HG03196 (cell line): ENCODE data around the gene ZRANB2.

Source experiments
- ATAC-seq: cut with Tn5 transposase; IDR thresholded peaks from one replicate; pipeline ENCODE4 v1.9.1; 2021; ENCODE audit not compliant: unreplicated experiment

ZRANB2 gene

DNA sequence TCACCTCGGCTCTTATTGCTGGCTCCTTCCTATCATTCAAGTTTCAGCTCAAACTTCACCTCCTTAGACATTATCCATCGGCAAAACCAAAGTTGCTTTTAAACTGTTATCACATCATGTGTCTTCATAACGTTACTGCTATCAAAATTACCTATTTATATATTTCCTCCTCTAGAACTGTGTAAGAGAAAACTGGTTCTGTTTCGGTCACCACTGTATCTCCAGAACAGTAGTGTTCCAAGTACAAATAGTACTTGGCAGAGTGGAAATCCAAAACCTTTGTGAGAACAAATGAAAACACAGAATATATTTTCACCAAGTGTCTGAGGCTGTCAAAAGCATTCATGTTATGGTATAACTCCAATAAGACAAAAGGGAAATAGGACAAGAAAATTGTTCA is 9.1 kb downstream of the ZRANB2 start:
- ATAC-seq: no peak

DNA sequence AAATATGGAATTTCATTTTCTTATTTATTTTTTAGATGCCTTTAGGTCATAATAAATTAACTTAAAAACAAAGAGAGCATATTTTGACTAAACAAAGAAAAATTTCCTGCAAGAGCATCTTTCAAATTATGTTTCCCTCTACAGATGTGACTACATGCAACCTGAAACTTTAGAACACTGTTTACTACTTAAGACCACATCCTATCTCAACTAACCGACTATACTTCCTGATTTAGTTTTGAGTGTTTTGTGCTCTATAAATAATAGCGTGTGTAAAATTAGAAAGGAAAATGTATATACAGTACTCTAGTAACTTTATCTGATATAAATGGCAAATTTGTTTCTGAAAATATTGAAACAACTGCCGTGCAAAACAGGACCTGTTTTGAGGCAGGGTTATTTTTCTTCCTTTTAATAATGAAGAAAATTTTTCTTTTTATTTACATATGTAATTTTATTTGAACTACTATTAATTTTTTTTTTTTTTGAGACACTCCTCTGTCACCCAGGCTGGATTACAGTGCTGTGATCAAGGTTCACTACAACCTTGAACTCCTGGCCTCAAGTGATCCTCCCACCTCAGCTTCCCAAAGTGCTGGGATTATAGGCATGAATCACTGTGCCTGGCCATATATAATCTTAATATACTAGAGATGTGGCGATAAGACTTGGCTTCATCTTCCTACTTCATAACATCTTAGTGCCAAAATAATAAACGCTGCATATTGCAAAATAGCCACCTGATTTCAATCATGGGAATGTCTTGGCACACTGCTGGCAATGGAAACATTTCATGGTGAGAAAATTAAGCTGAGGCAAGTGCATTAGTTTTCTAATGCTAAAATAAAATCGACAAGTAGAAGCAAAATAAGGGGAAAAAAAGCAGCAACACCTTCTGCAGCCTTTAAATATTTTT is 12.3 kb downstream of the ZRANB2 start:
- ATAC-seq: peak; percentile 87

DNA sequence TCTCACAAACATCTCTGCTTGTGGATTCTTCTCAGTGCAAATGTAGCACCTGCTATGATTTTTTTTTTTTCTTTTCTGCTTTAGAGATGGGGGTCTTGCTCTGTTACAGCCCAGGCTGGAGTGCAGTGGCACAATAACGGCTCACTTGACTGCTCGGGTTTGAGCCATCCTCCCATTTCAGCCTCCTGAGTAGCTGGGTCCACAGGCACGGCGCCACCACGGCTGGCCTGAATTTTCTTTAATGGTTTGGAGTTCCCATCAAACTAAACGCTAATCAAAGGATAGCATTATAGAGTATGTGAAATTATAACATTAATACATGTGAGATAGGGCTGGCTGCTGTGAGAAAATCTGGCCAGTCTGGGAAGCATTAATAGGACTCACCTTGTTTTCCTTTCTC is 26.0 kb downstream of the ZRANB2 start:
- ATAC-seq: no peak

DNA sequence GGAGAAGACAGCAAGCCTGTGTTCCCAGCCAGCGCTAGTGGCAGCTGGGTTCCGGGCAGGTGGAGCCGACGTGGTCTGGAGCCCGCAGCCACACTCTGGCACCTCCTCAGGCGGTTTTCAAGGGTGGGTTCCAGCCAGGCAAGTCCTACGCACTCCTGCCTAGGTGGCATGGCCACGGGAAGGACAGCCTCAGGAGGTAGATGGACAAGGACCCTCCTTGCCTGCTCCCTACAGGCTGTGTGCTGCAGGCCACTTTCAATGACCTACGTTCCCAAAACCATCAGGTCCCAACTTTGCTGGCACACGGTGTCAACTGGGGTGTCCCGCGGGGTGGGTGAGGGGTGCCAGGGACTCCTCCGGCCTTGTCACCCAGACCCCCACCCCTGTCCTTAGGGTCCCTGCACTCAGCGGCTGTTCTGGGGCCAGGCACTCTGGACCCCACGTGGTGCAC is 26.5 kb downstream of the ZRANB2 start:
- ATAC-seq: no peak

DNA sequence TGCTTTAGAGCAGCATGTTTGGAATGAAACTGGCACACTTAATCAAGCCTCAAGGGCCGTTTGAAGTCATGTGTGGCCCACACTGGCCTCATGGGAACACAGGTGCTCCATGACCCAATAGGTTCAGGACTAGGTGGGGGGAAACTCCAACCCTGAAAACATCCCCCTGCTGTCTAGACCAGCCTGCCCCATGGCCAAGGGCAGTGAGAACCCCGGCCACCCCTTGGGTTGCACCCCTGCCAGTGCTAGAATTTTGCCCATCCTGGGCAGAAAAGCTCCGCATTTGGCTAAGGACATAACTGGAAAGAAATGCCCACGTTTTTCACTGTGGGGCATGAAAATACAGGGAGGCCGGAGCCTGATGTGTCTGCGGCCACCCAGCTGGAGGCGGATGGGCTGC is 27.1 kb downstream of the ZRANB2 start:
- ATAC-seq: no peak

DNA sequence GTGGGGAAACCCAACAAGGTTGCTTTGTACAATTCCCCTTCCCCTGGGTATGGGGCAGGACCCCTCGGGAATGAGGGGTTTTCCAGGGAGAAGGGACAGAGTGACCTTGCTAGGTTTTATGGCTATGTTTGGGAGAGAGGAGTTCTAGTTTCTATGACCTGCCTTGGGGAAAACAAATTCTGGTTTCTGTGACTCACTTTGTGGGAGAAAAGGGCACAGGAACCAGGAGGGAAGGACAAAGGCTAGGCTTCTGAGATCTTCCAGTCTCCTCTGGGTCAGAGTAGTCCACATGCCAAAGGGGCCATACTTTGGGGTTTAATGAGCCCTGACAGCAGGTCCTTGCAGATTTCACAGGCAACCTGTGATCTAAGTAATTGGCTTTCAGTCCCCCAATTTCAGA is 27.7 kb downstream of the ZRANB2 start:
- ATAC-seq: no peak

DNA sequence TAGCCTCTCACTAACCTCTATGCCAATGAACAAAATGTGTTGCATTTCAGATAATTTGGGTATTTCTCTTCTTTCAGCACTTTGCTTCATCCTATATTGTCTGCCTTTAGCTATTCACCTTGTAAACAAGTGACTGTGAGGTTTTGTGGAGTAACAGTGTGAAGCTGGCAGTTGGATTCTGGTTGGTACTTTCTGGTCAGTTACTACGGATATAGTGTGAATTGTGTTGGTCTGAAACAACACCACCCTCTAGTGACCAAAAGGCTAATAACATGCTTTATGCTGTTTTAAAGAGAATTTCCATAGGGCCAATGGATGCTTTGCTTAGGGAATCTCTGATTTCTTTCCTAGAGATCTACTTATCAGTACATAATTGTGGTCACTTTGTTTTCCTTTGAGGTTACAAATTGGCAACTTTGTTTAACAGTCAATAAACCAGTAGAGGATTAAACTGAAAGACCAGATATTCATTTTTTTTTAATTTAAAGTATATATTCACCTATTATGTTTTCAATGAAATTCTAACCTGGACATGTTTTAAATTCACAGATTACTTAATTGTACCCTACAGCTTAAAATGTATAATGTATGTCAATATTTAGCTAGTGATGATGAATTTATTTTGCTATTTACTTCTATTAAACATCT is 30.8 kb downstream of the ZRANB2 start:
- ATAC-seq: peak; percentile 71

DNA sequence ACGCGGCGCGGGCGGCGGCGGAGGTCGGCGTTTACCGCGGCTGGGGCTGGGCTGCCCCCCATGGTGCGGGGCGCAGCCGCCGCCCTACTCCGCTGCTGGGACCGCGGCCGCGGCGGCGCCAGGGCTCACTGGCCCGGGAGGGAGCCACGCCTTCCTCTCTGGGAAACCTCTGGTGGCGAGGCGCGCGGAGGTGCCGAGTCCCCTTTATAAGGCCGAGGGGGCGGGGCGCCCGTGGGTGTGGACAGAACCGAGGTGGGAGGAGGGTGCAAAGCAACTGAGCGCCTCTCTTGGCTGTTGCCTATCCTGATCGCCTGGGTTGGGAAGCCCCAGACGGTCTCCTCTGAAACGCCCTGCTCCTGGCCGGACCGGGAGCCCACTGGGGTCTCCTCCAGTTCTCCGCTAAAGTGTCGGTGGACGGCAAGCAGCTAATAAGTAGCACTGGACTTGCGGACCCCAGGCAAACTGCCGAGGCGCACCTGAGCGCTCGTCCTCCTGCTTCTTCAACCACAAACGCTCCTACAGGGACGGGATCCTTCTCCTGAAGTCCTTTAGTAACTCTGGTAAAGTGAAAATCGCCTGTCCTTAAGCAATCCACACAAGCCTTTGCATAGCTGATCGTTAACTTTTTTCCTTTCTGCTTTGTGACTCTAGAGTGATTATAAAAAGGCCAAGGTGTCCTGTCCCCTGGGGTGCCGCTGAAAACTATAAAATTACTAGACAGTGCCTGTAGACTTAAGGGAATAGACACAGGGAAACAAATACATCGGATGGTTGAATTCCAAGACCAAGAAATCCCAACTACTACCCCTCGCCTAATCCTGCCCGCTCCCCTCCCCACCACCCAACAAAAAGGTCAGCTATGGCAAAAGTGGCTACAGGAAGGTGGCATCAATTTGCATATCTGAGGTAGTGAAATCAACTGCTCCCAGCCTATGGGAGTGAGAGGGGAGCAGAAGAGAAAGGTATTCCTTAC is 32.9 kb downstream of the ZRANB2 start, which contains the start of gene PTGER3:
Gene PTGER3 (minus strand): TSS at position 182 of the 973 bp plus-strand sequence. CDS start 239 bp downstream, outside the sequence.
- ATAC-seq: no peak

DNA sequence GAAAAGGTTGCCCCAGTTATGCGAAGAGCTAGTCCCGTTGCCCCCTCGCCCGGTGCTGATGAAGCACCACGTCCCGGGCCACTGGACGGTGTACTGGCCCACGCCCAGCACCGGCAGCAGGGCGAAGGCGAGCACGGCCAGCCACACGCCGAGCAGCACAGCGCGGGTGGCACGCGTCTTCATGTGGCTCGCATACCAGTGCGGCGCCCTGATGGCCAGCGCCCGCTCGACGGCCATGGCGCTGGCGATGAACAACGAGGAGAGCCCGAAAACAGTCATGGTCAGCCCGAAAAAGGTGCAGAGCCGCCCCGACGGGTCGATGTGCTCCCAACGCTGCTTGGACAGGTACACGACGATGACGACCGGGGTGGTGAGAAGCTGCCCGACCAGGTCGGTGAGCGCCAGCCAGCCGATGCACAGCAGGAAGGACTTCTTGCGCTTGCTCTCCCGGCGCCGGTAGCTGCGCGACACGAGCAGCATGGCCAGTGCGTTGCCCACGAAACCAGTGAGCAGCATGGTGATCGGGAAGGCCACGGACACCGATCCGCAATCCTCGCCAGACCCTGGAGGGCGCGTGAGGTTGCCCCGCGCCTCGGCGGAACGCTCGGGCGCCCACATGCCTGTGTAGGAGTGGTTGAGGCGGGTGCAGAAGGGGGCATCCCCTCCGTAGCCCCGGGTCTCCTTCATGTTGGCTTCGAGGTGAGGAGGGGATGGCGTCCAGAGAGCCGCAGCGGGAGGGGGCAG is 33.8 kb downstream of the ZRANB2 start:
- ATAC-seq: no peak

DNA sequence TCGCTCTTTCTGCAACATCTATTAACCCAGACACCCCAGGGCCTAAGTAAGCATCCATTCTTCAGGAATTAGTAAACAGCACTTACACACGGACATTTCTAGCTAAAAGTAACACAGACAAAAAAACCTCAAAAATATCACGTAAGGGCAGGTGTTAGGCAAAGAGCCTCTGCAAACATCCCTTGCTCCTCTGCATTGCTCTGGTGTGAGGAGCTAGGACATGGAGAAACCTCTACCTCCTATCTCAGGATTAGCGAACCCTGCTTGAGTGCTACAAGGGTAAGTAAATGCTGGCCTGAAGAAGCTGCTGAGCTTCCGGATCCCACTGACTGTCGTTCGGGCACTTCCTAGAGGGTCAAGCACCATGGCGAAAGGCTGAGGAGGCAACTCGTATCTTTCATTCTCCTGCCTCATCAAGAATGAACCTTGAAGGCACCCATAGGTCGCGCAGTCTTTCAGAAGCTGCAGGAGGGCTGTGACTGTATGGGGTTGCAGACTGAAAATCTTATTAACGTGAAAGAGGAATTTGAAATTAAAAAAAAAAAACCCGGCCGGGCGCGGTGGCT is 35.3 kb downstream of the ZRANB2 start:
- ATAC-seq: no peak

DNA sequence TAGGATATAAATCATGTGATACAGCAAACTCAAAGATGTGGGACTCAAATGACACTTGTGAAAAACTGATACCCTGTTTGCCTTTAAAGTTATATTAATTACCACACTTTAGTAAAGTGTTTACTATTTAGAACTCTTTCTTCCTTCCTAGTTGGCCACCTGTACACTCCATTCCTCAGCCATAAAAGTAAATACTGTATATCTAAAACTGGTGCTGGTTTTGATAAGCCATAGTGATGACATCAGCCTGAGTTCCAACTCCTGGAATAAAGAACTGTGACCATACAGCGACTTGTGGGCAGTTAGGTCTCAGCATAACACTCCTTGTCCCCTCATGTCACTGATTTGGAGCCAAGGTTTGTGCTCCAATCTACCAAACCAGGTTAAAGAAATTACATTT is 36.0 kb downstream of the ZRANB2 start:
- ATAC-seq: no peak

DNA sequence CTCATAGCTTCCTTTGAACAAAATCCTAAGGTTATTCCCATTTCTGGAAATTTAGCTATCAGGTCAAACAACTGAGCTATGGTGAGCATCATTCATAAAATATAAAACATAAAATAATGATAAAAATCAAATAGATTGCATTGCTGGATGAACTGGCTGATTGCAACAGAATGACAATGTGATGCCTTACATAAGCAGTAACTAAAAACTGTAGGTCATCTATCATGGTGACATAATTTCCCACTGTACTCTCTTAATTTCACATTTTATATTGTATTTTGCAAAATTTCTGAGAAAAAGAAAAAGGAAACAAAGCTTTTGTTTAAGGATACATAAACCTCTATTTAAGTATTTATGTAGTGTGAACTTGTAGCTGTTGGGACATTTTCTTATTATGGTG is 37.8 kb downstream of the ZRANB2 start:
- no peak for ATAC-seq

DNA sequence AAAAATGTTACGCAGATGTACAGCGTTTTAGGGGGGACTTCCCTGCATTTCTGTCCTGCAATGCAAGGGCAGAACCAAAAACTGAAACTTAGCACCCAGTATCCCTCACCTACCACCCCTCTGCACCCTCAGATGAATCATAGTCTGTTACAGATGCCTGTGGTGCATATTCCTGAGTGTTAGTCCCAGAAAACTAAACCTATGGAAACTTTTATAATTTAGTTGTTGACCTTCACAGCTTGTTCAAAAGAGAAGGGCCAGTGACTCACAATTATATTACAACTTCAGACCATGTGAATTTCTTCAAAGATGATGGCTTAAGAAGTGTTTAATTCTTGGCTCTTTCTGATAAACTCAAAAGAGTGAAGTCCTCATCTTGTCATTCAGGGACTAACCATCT is 39.0 kb downstream of the ZRANB2 start:
- ATAC-seq: no peak

DNA sequence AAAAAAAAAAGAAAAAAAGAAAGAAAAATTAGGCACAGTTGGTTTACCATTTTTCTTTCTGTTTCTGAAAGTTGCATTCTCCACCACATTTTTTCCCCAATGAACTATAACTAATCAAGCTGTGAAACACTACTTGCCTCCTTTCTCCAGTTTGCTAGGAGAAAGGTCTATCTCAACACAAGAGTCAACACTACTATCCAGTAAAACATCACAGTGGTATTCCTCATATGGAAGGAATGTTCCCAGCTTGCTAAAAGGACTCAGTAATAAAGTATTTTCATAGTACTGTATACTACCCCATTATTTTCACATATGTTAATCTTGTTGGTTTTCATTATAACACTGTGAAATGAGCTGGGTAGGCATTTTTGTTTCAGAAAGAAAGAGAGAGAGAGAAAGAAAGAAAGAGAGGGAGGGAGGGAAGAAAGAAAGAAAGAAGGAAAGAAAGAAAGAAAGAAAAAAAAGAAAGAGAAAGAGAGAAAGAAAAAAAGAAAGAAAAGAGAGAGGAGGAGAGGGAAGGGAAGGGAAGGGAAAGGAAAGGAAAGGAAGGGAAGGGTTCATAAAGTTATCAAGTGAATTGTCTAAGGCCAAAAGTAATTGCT is 41.1 kb downstream of the ZRANB2 start:
- no peak for ATAC-seq

DNA sequence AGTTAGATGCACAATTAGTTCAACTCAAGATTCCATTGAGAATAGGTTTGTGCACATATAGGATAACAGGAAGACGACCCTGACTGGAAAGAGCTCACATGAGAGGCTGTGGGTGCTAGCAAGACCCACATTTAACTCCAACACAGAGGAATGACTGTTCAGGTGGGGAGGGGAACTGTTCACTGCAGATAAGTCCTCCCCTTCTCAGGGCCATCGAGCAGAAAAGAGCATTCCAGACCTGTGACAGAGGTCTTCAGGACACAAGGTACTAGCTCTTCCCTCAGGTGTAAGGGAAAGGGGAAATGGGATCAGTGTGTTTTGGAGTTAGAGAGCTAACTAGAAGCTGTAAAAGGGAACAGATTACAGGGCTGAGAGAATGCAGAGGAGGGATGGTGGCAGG is 41.9 kb downstream of the ZRANB2 start:
- no peak for ATAC-seq

DNA sequence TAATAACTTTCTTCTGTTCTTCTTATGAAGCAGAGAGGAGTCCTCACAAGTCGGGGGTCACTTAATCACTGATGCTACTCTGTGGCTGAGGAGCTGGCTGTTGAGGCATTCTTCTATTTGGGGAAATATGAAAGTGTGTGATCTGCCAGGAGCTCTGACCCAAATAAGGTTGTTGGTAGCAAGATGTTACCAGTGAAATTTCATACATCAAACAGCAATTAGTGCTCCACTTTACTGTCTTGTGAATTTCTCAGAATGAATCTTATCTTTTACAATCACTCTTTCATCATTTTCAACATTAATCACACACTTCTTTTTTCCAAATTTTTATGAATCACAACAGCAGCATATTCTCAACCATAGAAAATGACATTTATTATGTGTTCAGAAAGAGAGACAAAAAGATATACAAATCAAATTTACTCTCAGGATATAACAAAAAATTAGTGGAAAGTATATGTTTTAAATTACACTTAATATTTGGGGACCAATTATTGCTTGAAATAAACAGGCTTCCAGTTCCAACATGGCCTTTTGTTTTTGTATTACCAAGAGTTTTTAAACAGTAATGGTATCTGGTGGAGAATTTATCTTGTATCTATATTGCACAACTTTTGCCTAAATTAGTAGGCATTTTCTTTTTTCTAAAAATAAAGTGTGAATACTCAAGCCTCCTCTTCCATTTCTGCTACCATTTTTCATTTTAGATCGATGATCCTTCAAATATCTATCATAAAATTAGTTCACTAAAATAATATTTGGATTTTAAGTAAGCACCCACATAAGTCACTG is 42.8 kb downstream of the ZRANB2 start:
- no peak for ATAC-seq

DNA sequence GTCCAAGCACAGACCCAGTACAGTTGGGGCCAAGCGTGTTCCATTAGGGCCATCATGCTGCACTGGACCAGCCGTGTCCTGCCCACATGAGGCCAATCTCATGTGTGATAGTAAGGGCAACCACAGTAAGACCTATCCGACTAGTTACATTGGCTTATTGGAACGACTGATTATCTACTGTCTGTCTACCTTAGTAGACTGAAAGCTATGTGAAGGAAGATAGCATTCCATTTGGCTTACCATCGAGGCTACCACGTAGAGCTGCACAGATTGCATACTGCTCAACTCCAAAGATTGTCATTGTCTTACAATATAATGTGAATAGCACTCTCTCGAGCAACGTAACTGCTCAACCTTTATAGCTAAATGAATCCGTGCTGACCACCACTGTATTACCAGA is 43.8 kb downstream of the ZRANB2 start:
- ATAC-seq: no peak

DNA sequence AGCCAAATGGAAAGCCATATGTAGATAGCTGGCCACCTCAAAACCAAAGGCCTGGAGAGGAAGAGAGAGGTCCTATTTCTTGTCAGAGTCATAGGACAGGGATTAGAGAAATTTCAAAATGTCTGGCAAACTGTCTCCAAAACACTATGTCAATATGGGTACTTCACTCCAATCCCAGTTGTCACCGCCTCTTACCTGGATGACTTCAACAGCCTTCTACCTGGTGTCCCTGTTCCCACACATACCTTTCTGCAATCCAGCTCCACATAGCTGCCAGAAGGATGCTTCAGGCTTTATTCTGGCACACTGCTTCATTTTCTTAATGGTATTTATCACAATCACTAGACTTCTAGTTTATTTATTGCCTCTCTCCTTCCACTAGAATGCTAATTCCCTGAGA is 47.7 kb downstream of the ZRANB2 start:
- ATAC-seq: no peak

DNA sequence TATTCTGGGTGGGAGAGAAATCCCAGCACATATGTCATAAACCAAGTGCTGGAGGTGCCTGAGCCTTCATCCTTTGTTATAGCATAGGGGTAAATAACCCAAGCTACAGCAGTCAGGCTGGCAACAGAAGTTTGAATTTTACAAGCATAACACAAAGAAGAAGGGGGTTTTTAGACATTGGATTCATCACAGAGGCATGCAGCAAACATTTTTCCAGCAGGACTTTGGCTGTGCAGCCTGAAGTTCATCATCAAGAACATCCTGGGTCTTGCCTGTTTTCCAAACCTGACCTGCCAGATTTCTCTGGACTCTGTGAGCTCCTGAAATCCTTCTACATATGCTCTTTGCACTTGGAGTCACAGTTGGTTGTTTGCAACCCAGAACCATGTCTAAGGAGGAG is 49.4 kb downstream of the ZRANB2 start:
- no peak for ATAC-seq
